Tibial artery (tissue), 4 donors: ENCODE measurements around the gene CTCFL.
A peak's percentile ranks its signal among the peaks of the same experiment; 100 is the strongest.

ENCODE experiments used
- DNase-seq, 2 donors: peaks; one replicate each; pipeline ENCODE4 v3.0.0-alpha.2; 2019
- H3K27ac ChIP-seq, 2 donors: fragments of 200-600 bp; sonication (generic) in 1 of 2; 1 replicate in 1 of 2; 2 replicates in 1 of 2; pipeline ENCODE4 v1.5.1; 2018 to 2019; ENCODE audit warnings: mild to moderate bottlenecking in 1 of 2
- H3K27me3 ChIP-seq, 2 donors: fragments of 200-600 bp; sonication (generic) in 1 of 2; one replicate each; pipeline versions ENCODE4 v1.5.1 to v1.6.0; 2016 to 2019
- H3K36me3 ChIP-seq, 3 donors: fragments of 200-600 bp; sonication (generic) in 2 of 3; one replicate each; pipeline ENCODE4 v1.5.1; 2016 to 2019; ENCODE audit warnings: mild to moderate bottlenecking in 2 of 3
- H3K4me1 ChIP-seq, 4 donors: fragments of 200-600 bp; sonication (generic) in 2 of 4; 1 replicate in 3 of 4; 2 replicates in 1 of 4; pipeline ENCODE4 v1.5.1; 2016 to 2019
- H3K4me3 ChIP-seq, 2 donors: fragments of 200-600 bp; sonication (generic) in 1 of 2; 1 replicate in 1 of 2; 2 replicates in 1 of 2; pipeline ENCODE4 v1.5.1; 2018 to 2019; ENCODE audit warnings: mild to moderate bottlenecking in 2 of 2
- H3K9me3 ChIP-seq, 3 donors: fragments of 200-600 bp; sonication (generic) in 1 of 3; one replicate each; pipeline ENCODE4 v1.5.1; 2016 to 2019
- CTCF ChIP-seq, 2 experiments: fragments of 200-600 bp in 1 of 2; fragments of 450-650 bp in 1 of 2; IDR thresholded peaks; one replicate each; pipeline ENCODE4 v1.5.1; 2017 to 2019; ENCODE audit warnings: antibody characterized with exemption in 2 of 2, mild to moderate bottlenecking in 1 of 2, moderate library complexity in 1 of 2
- intact Hi-C: fragments of 100-400 bp; cut with DNase I; formaldehyde crosslinking; loops from one replicate; pipeline ENCODE4 v1.15.0; 2023; ENCODE audit warnings: low total_unique reads

CTCFL gene

GRCh38 chr20:57484772-57485171 is 40.2 kb downstream of the CTCFL start:
- intact Hi-C loops: no loop called here
- Histone ChIP-seq H3K27ac (no peak overlapping the region), H3K27me3 (no peaks in the 10 kb centered on the region), H3K4me3 (no peak overlapping the region), H3K36me3 (no peaks in the 10 kb centered on the region), H3K4me1 (peaks cover 0 to 14% (median 5%) of the 10 kb centered on the region in 4 donors), H3K9me3 (no peaks in the 10 kb centered on the region)
- TF ChIP-seq CTCF (IDR thresholded peaks at IDR 0.05): no peak
- peak in 1 of 2 donors; percentile 17 for DNase-seq

GRCh38 chr20:57483287-57484050 is 41.5 kb downstream of the CTCFL start:
- intact Hi-C loops: no loop called here
- Histone ChIP-seq H3K36me3 (no peaks in the 10 kb centered on the region), H3K4me1 (peaks cover 0 to 14% (median 5%) of the 10 kb centered on the region in 4 donors), H3K27ac (no peak overlapping the region), H3K27me3 (no peaks in the 10 kb centered on the region), H3K9me3 (no peaks in the 10 kb centered on the region), H3K4me3 (no peak overlapping the region)
- peak in 1 of 2 donors; percentile 29 for DNase-seq
- TF ChIP-seq CTCF (IDR thresholded peaks at IDR 0.05): no peak

- intact Hi-C loops: no loop called here
- Histone ChIP-seq H3K9me3 (no peaks in the 10 kb centered on the region), H3K27me3 (no peaks in the 10 kb centered on the region), H3K36me3 (no peaks in the 10 kb centered on the region), H3K4me3 (no peak overlapping the region), H3K27ac (no peak overlapping the region), H3K4me1 (peaks cover 0 to 14% (median 5%) of the 10 kb centered on the region in 4 donors)
- no peak for TF ChIP-seq CTCF (IDR thresholded peaks at IDR 0.05)
- peak in 1 of 2 donors; percentile 44 for DNase-seq
Observed at GRCh38 chr20:57482796-57483195, 42.1 kb downstream of the CTCFL start.

- DNase-seq: peak in 1 of 2 donors; percentile 23
Observed at GRCh38 chr20:57482148-57482547, 42.8 kb downstream of the CTCFL start.

GRCh38 chr20:57481281-57481711 is 43.6 kb downstream of the CTCFL start:
- intact Hi-C loops: no loop called here

More at GRCh38 chr20:57482148-57482547, 42.8 kb downstream of the CTCFL start:
- Histone ChIP-seq H3K36me3 (no peaks in the 10 kb centered on the region), H3K27ac (no peak overlapping the region), H3K9me3 (no peaks in the 10 kb centered on the region), H3K4me3 (no peak overlapping the region), H3K4me1 (peaks cover 0 to 14% (median 5%) of the 10 kb centered on the region in 4 donors), H3K27me3 (no peaks in the 10 kb centered on the region)
- TF ChIP-seq CTCF (IDR thresholded peaks at IDR 0.05): no peak
- intact Hi-C loops: no loop called here

More at GRCh38 chr20:57481281-57481711, 43.6 kb downstream of the CTCFL start:
- no peak for TF ChIP-seq CTCF (IDR thresholded peaks at IDR 0.05)
- Histone ChIP-seq H3K4me3 (peak overlapping the region in 1 of 2 donors; percentile 18), H3K9me3 (no peaks in the 10 kb centered on the region), H3K27ac (no peak overlapping the region), H3K4me1 (peaks cover 0 to 14% (median 5%) of the 10 kb centered on the region in 4 donors), H3K36me3 (no peaks in the 10 kb centered on the region), H3K27me3 (no peaks in the 10 kb centered on the region)
- peak; percentile 5 to 55 for DNase-seq
